PC-9 (cell line): ENCODE data around the gene DRD4. TPM values are rescaled to one million over a fixed set of nuclear protein-coding genes. Genes with fewer than 3 reads are reported as not detected.
"Not testable (repeated sequence)": the region's sequence is repeated elsewhere in the genome, so short reads cannot be mapped to it uniquely, and the experiment has no call there.

ENCODE experiments used
- BruUV-seq: library from RNA; stranded (reverse); fragments of 400-500 nt; replicated peaks from 2 replicates; lab custom pipeline; 2021; lab: Mats Ljungman, UMichigan
- CTCF ChIA-PET: fragments of 300-600 bp; sonication (Branson Sonifier 250); formaldehyde crosslinking; loops from one replicate; lab custom pipeline; 2022; ENCODE audit warnings: antibody characterized with exemption; lab: Charles Lee
- POLR2A ChIA-PET: fragments of 300-600 bp; sonication (Branson Sonifier 250); formaldehyde crosslinking; loops from one replicate; lab custom pipeline; 2022; ENCODE audit warnings: antibody characterized with exemption; ENCODE audit not compliant: unreplicated experiment; lab: Charles Lee
- DNase-seq, 2 experiments: peaks; one replicate each; pipeline versions ENCODE4 v3.0.0 to v3.0.0-alpha.2; 2015 to 2022; ENCODE audit warnings: mixed read lengths in 1 of 2
- H2AFZ ChIP-seq: fragments of 200-600 bp; sonication (generic); 2 replicates; pipeline ENCODE4 v1.8.1; 2017; ENCODE audit warnings: antibody characterized with exemption
- H3F3A ChIP-seq: fragments of 200-600 bp; sonication (generic); 2 replicates; pipeline ENCODE4 v1.8.1; 2017; ENCODE audit warnings: antibody characterized with exemption, mild to moderate bottlenecking, low read depth; ENCODE audit not compliant: insufficient read depth
- H3K27ac ChIP-seq: fragments of 200-600 bp; sonication (generic); 2 replicates; pipeline ENCODE4 v1.6.1; 2016; ENCODE audit warnings: mixed run types
- H3K27me3 ChIP-seq: fragments of 200-600 bp; sonication (generic); 2 replicates; pipeline ENCODE4 v1.6.1; 2016; ENCODE audit warnings: low read depth, mixed run types; ENCODE audit not compliant: insufficient read depth
- H3K36me3 ChIP-seq: fragments of 200-600 bp; sonication (generic); 2 replicates; pipeline ENCODE4 v1.6.1; 2016; ENCODE audit warnings: low read depth, mixed run types
- H3K4me1 ChIP-seq: fragments of 200-600 bp; sonication (generic); replicated peaks from 2 replicates; pipeline ENCODE4 v1.6.1; 2016; ENCODE audit warnings: mixed run types; ENCODE audit not compliant: insufficient read depth
- H3K4me2 ChIP-seq: fragments of 200-600 bp; sonication (generic); 2 replicates; pipeline ENCODE4 v1.6.1; 2017; ENCODE audit warnings: mixed run types
- H3K4me3 ChIP-seq: fragments of 200-600 bp; sonication (generic); 2 replicates; pipeline ENCODE4 v1.6.1; 2016; ENCODE audit warnings: mixed run types
- H3K79me2 ChIP-seq: fragments of 200-600 bp; sonication (generic); 2 replicates; pipeline ENCODE4 v1.6.1; 2017; ENCODE audit warnings: low read depth, mixed run types
- H3K9me2 ChIP-seq: fragments of 200-600 bp; sonication (generic); 2 replicates; pipeline ENCODE4 v1.8.1; 2017; ENCODE audit warnings: mild to moderate bottlenecking; ENCODE audit not compliant: insufficient read depth
- H3K9me3 ChIP-seq: fragments of 200-600 bp; sonication (generic); 2 replicates; pipeline ENCODE4 v1.8.1; 2016; ENCODE audit warnings: low read depth; ENCODE audit not compliant: insufficient read depth
- H4K20me1 ChIP-seq: fragments of 200-600 bp; sonication (generic); 2 replicates; pipeline ENCODE4 v1.8.1; 2017; ENCODE audit not compliant: insufficient read depth
- EZH2 ChIP-seq: fragments of 200-600 bp; sonication (generic); IDR thresholded peaks from 2 replicates; pipeline ENCODE4 v1.8.0; 2017; ENCODE audit warnings: antibody characterized with exemption, low read depth
- intact Hi-C: fragments of 100-400 bp; cut with micrococcal nuclease; formaldehyde crosslinking; loops from one replicate; pipeline ENCODE4 v1.10.0; 2022; ENCODE audit not compliant: unreplicated experiment
- total RNA-seq: library from RNA; stranded (reverse); gene quantifications from 2 replicates; pipeline ENCODE4 v1.2.3, GENCODE V29; 2021
- TF ChIP-seq, protein P1 (sequence below): fragments of 200-600 bp; sonication (generic); conservative IDR thresholded peaks from 2 replicates; pipeline ENCODE4 v1.6.1; 2017; ENCODE audit warnings: mixed run types, antibody characterized with exemption, mild to moderate bottlenecking, moderate library complexity

The DRD4 gene
- total RNA-seq, 1 experiment from 2014 or later = 0.35 TPM

DNA sequence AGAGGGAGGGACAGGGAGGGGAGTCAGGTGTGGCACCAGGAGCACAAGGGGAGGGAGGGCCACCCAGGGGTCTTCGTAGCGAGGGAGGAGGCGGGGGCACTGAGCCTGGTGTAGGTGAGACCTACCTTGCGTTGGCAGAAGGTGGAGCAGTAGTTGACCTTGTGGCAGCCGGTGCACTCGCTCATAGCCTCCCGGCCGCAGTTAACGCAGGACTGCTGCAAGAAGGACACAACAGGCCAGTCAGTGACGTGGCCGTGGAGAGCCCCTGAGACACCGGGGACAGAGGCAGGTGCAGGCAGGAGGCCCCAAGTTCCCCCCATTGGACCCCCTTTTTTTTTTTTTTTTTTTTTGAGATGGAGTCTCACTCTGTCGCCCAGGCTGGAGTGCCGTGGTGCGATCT, 16.8 kb downstream of the DRD4 start:
- no peak for DNase-seq
- Histone ChIP-seq H3F3A (peaks cover 3% of the 10 kb centered on the region; the same call in 1 of the 2 replicates), H3K36me3 (no peaks in the 10 kb centered on the region), H3K9me3 (no peaks in the 10 kb centered on the region), H3K27me3 (no peaks in the 10 kb centered on the region), H3K27ac (no peak overlapping the region), H3K4me3 (no peak overlapping the region), H3K4me2 (no peak overlapping the region), H3K79me2 (no peaks in the 10 kb centered on the region), H3K4me1 (no peaks in the 10 kb centered on the region), H4K20me1 (no peaks in the 10 kb centered on the region), H3K9me2 (no peaks in the 10 kb centered on the region), H2AFZ (no peak overlapping the region)
- POLR2A ChIA-PET = no interaction called here
- CTCF ChIA-PET = no interaction called here
- intact Hi-C loops = no loop called here
- BruUV-seq = no TSS peak
- no peak for TF ChIP-seq EZH2
- TF ChIP-seq, protein P1, sequence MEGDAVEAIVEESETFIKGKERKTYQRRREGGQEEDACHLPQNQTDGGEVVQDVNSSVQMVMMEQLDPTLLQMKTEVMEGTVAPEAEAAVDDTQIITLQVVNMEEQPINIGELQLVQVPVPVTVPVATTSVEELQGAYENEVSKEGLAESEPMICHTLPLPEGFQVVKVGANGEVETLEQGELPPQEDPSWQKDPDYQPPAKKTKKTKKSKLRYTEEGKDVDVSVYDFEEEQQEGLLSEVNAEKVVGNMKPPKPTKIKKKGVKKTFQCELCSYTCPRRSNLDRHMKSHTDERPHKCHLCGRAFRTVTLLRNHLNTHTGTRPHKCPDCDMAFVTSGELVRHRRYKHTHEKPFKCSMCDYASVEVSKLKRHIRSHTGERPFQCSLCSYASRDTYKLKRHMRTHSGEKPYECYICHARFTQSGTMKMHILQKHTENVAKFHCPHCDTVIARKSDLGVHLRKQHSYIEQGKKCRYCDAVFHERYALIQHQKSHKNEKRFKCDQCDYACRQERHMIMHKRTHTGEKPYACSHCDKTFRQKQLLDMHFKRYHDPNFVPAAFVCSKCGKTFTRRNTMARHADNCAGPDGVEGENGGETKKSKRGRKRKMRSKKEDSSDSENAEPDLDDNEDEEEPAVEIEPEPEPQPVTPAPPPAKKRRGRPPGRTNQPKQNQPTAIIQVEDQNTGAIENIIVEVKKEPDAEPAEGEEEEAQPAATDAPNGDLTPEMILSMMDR = no peak

DNA sequence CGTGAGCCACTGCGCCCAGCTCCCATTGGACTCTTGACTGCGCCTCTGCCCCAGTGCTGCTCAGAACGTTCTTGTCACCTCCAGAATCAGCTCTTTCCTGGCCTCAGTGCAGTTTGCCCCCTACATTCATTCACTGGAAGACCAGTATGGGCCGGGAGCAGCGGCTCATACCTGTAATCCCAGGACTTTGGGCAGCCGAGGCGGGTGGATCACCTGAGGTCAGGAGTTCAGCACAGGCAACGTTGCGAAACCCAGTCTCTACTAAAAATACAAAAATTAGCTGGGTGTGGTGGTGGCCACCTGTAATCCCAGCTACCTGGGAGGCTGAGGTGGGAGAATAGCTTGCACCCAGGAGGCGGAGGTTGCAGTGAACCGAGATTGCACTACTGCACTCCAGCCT, 17.4 kb downstream of the DRD4 start:
- BruUV-seq, H3F3A ChIP-seq, POLR2A ChIA-PET, intact Hi-C loops, DNase-seq, H3K9me3 ChIP-seq, H3K9me2 ChIP-seq, H3K4me3 ChIP-seq, H3K4me2 ChIP-seq, H3K27ac ChIP-seq, H3K27me3 ChIP-seq, H3K79me2 ChIP-seq, H3K4me1 ChIP-seq, H3K36me3 ChIP-seq, H4K20me1 ChIP-seq, CTCF ChIA-PET, H2AFZ ChIP-seq: not testable (repeated sequence)

DNA sequence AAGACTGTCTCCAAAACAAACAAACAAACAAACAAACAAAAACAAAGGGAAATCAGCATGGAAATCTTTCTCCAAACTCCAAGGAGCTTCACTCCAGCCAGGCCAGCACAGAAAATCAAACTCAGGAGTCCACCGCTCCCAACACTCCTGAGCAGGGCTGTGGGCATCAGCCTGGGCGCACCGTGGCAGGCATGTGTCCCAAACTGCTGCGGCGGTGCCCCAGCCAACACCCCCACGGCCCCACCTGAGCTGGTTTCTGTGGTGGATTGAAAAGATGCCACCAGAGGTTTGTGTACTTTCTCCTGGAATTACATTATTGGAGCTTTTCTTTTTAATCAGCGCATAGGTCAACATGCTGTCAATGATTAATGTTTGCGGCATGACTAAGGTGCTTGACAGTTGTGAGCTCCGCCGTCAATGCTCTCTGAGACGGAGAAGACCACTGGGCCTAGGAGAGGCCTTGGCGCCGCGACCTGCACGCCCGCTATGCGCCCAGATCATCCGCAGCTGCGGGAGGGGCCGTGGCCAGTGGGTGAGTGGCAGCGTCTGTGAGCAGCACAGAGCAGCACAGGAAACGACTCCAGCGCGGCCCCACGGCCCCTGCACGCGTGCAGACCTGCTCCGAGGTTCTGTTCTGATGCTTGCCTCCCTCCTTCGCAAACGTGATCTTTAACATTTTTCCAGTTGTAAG, 18.1 kb downstream of the DRD4 start:
- no TSS peak for BruUV-seq
- POLR2A ChIA-PET = no interaction called here
- H3K4me3 ChIP-seq = no peak overlapping the region
- no peaks in the 10 kb centered on the region for H3K9me3 ChIP-seq
- H3K27ac ChIP-seq = no peak overlapping the region
- no peaks in the 10 kb centered on the region for H3K9me2 ChIP-seq
- H3K79me2 ChIP-seq = no peaks in the 10 kb centered on the region
- H2AFZ ChIP-seq = no peak overlapping the region
- H3K27me3 ChIP-seq = no peaks in the 10 kb centered on the region
- no peaks in the 10 kb centered on the region for H3F3A ChIP-seq
- TF ChIP-seq, protein P1 = no peak
- TF ChIP-seq EZH2 = no peak
- H3K4me1 ChIP-seq = no peaks in the 10 kb centered on the region
- intact Hi-C loops = no loop called here
- no peaks in the 10 kb centered on the region for H4K20me1 ChIP-seq
- no peak overlapping the region for H3K4me2 ChIP-seq
- CTCF ChIA-PET = no interaction called here
- DNase-seq = no peak
- H3K36me3 ChIP-seq = no peaks in the 10 kb centered on the region

DNA sequence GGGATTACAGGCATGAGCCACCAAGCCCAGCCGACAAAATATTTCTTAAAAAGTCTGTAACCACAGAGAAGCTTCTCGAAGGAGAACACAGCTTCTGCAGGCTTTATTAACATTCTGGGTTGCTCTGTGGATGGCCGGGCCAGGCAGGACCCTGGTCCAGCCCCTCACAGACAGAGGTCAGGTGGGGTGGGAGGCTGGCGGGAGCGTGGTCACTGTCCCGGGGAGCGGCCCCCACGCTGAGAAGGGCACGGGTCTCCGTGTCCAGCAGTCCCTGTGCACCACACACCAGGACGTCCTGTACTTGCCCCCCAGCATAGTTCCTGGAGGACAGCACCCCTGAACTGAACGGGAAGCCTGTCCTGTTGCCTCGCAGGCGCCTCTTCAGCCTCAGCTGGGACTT, 19.4 kb downstream of the DRD4 start:
- H3K27ac ChIP-seq = no peak overlapping the region
- intact Hi-C loops = no loop called here
- H3K4me2 ChIP-seq = no peak overlapping the region
- no peaks in the 10 kb centered on the region for H3K36me3 ChIP-seq
- CTCF ChIA-PET = no interaction called here
- TF ChIP-seq, protein P1 = no peak
- no peak for TF ChIP-seq EZH2
- POLR2A ChIA-PET = no interaction called here
- no peaks in the 10 kb centered on the region for H3K9me2 ChIP-seq
- no peak overlapping the region for H2AFZ ChIP-seq
- BruUV-seq = no TSS peak
- H3K9me3 ChIP-seq = no peaks in the 10 kb centered on the region
- H3K27me3 ChIP-seq = no peaks in the 10 kb centered on the region
- H3F3A ChIP-seq = no peaks in the 10 kb centered on the region
- no peak for DNase-seq
- H3K79me2 ChIP-seq = no peaks in the 10 kb centered on the region
- H4K20me1 ChIP-seq = no peaks in the 10 kb centered on the region
- H3K4me3 ChIP-seq = no peak overlapping the region
- H3K4me1 ChIP-seq = no peaks in the 10 kb centered on the region
